ENCODE data around the gene MAPK14.

The MAPK14 gene

GRCh38 chr6:36094753-36095496, 67.3 kb downstream of the MAPK14 start:
- H3K36me3 Mint-ChIP-seq, result peaks cover 2% of the 10 kb centered on the region
- no peaks in the 10 kb centered on the region for H3K27me3 Mint-ChIP-seq
- H3K4me3 Mint-ChIP-seq, result no peak overlapping the region
- H3K4me1 Mint-ChIP-seq (ENCODE audit: low read depth), result peaks cover 33% of the 10 kb centered on the region
- no peaks in the 10 kb centered on the region for H3K9me3 Mint-ChIP-seq (ENCODE audit: low read depth)
- H3K27ac Mint-ChIP-seq, result peak overlapping the region; percentile 58

GRCh38 chr6:36095497-36096391, 68.1 kb downstream of the MAPK14 start:
- peaks cover 40% of the 10 kb centered on the region for H3K4me1 Mint-ChIP-seq (ENCODE audit: low read depth)
- no peaks in the 10 kb centered on the region for H3K9me3 Mint-ChIP-seq (ENCODE audit: low read depth)
- H3K36me3 Mint-ChIP-seq, result peaks cover 2% of the 10 kb centered on the region
- no peak overlapping the region for H3K4me3 Mint-ChIP-seq
- no peaks in the 10 kb centered on the region for H3K27me3 Mint-ChIP-seq
- H3K27ac Mint-ChIP-seq, result peak overlapping the region; percentile 41

- peak overlapping the region; percentile 89 for H3K27ac Mint-ChIP-seq
- H3K27me3 Mint-ChIP-seq, result no peaks in the 10 kb centered on the region
- peaks cover 3% of the 10 kb centered on the region for H3K36me3 Mint-ChIP-seq
- peaks cover 46% of the 10 kb centered on the region for H3K4me1 Mint-ChIP-seq (ENCODE audit: low read depth)
- no peak overlapping the region for H3K4me3 Mint-ChIP-seq
- H3K9me3 Mint-ChIP-seq (ENCODE audit: low read depth), result no peaks in the 10 kb centered on the region
Measured at GRCh38 chr6:36098253-36098919, 70.8 kb downstream of the MAPK14 start.

GRCh38 chr6:36098920-36099647, 71.5 kb downstream of the MAPK14 start:
- peak overlapping the region; percentile 15 for H3K4me3 Mint-ChIP-seq
- peak overlapping the region; percentile 89 for H3K27ac Mint-ChIP-seq
- H3K4me1 Mint-ChIP-seq (ENCODE audit: low read depth), result peaks cover 48% of the 10 kb centered on the region

GRCh38 chr6:36099869-36100483, 72.4 kb downstream of the MAPK14 start:
- peak overlapping the region; percentile 89 for H3K27ac Mint-ChIP-seq
- peaks cover 3% of the 10 kb centered on the region for H3K36me3 Mint-ChIP-seq
- H3K9me3 Mint-ChIP-seq (ENCODE audit: low read depth), result no peaks in the 10 kb centered on the region
- H3K27me3 Mint-ChIP-seq, result no peaks in the 10 kb centered on the region
- H3K4me1 Mint-ChIP-seq (ENCODE audit: low read depth), result peaks cover 44% of the 10 kb centered on the region
- H3K4me3 Mint-ChIP-seq, result peak overlapping the region; percentile 35

More at GRCh38 chr6:36098920-36099647, 71.5 kb downstream of the MAPK14 start:
- H3K27me3 Mint-ChIP-seq, result no peaks in the 10 kb centered on the region
- H3K36me3 Mint-ChIP-seq, result peaks cover 3% of the 10 kb centered on the region
- no peaks in the 10 kb centered on the region for H3K9me3 Mint-ChIP-seq (ENCODE audit: low read depth)

GRCh38 chr6:36101691-36102090, 74.1 kb downstream of the MAPK14 start:
- no peak overlapping the region for H3K4me3 Mint-ChIP-seq
- H3K27me3 Mint-ChIP-seq, result no peaks in the 10 kb centered on the region
- peaks cover 3% of the 10 kb centered on the region for H3K36me3 Mint-ChIP-seq
- H3K4me1 Mint-ChIP-seq (ENCODE audit: low read depth), result peaks cover 41% of the 10 kb centered on the region
- H3K27ac Mint-ChIP-seq, result peak overlapping the region; percentile 46
- H3K9me3 Mint-ChIP-seq (ENCODE audit: low read depth), result no peaks in the 10 kb centered on the region

- Mint-ChIP-seq H3K27me3 (no peaks in the 10 kb centered on the region), H3K9me3 (ENCODE audit: low read depth) (no peaks in the 10 kb centered on the region), H3K36me3 (peaks cover 9% of the 10 kb centered on the region), H3K4me1 (ENCODE audit: low read depth) (peaks cover 48% of the 10 kb centered on the region), H3K4me3 (no peak overlapping the region), H3K27ac (peak overlapping the region; percentile 68)
Measured at GRCh38 chr6:36102853-36103252, 75.2 kb downstream of the MAPK14 start.

- Mint-ChIP-seq H3K4me3 (no peak overlapping the region), H3K36me3 (peaks cover 15% of the 10 kb centered on the region), H3K9me3 (ENCODE audit: low read depth) (no peaks in the 10 kb centered on the region), H3K4me1 (ENCODE audit: low read depth) (peaks cover 51% of the 10 kb centered on the region), H3K27ac (no peak overlapping the region), H3K27me3 (no peaks in the 10 kb centered on the region)
Measured at GRCh38 chr6:36104836-36105235, 77.2 kb downstream of the MAPK14 start.

- H3K4me3 Mint-ChIP-seq, result peak overlapping the region; percentile 25
- H3K9me3 Mint-ChIP-seq (ENCODE audit: low read depth), result no peaks in the 10 kb centered on the region
- H3K27me3 Mint-ChIP-seq, result no peaks in the 10 kb centered on the region
- peaks cover 52% of the 10 kb centered on the region for H3K4me1 Mint-ChIP-seq (ENCODE audit: low read depth)
- H3K36me3 Mint-ChIP-seq, result peaks cover 12% of the 10 kb centered on the region
- peak overlapping the region; percentile 90 for H3K27ac Mint-ChIP-seq
Measured at GRCh38 chr6:36109092-36109491, 81.5 kb downstream of the MAPK14 start.

- Mint-ChIP-seq H3K4me1 (ENCODE audit: low read depth) (peaks cover 59% of the 10 kb centered on the region), H3K27me3 (no peaks in the 10 kb centered on the region), H3K27ac (peak overlapping the region; percentile 90), H3K9me3 (ENCODE audit: low read depth) (no peaks in the 10 kb centered on the region), H3K36me3 (peaks cover 12% of the 10 kb centered on the region), H3K4me3 (no peak overlapping the region)
Measured at GRCh38 chr6:36110050-36110449, 82.4 kb downstream of the MAPK14 start.

- Mint-ChIP-seq H3K4me3 (no peak overlapping the region), H3K4me1 (ENCODE audit: low read depth) (peaks cover 66% of the 10 kb centered on the region), H3K36me3 (peaks cover 12% of the 10 kb centered on the region), H3K9me3 (ENCODE audit: low read depth) (no peaks in the 10 kb centered on the region), H3K27me3 (no peaks in the 10 kb centered on the region), H3K27ac (no peak overlapping the region)
Measured at GRCh38 chr6:36110863-36111262, 83.3 kb downstream of the MAPK14 start.

- Mint-ChIP-seq H3K4me3 (no peak overlapping the region), H3K27me3 (no peaks in the 10 kb centered on the region), H3K36me3 (peaks cover 12% of the 10 kb centered on the region), H3K27ac (no peak overlapping the region), H3K4me1 (ENCODE audit: low read depth) (peaks cover 71% of the 10 kb centered on the region), H3K9me3 (ENCODE audit: low read depth) (no peaks in the 10 kb centered on the region)
Measured at GRCh38 chr6:36111526-36111925, 83.9 kb downstream of the MAPK14 start.

GRCh38 chr6:36113049-36113448, 85.4 kb downstream of the MAPK14 start:
- Mint-ChIP-seq H3K4me3 (no peak overlapping the region), H3K9me3 (ENCODE audit: low read depth) (no peaks in the 10 kb centered on the region), H3K27me3 (no peaks in the 10 kb centered on the region), H3K4me1 (ENCODE audit: low read depth) (peaks cover 78% of the 10 kb centered on the region), H3K36me3 (peaks cover 6% of the 10 kb centered on the region), H3K27ac (peak overlapping the region; percentile 50)

- H3K4me3 Mint-ChIP-seq, result no peak overlapping the region
Measured at GRCh38 chr6:36113703-36114102, 86.1 kb downstream of the MAPK14 start.

More at GRCh38 chr6:36113703-36114102, 86.1 kb downstream of the MAPK14 start:
- Mint-ChIP-seq H3K9me3 (ENCODE audit: low read depth) (no peaks in the 10 kb centered on the region), H3K4me1 (ENCODE audit: low read depth) (peaks cover 78% of the 10 kb centered on the region), H3K27me3 (no peaks in the 10 kb centered on the region), H3K27ac (peak overlapping the region; percentile 50), H3K36me3 (peaks cover 5% of the 10 kb centered on the region)
